Measurements from ENCODE around the gene PRKAR2B. TPM values are rescaled to one million over a fixed set of nuclear protein-coding genes. Genes with fewer than 3 reads are reported as not detected.

The PRKAR2B gene
- total and polyA plus RNA-seq, 2 of the 4 experiments (the other 2 are of a cell fraction): 3.0 to 3.1 TPM

GRCh38 chr7:107206136-107206535 is 161.6 kb downstream of the PRKAR2B start:
- no peak for DNase-seq
- Histone ChIP-seq H4K8ac (ENCODE audit: low read depth in 2 of 2, low read length in 2 of 2) (no peak overlapping the region), H2AK9ac (replicated peaks; ENCODE audit: low read depth, low read length, poor library complexity) (no peak overlapping the region), H2AK5ac (ENCODE audit: low read depth, low read length) (no peak overlapping the region), H3K9me1 (ENCODE audit: insufficient read depth, low read length) (peaks cover 6% of the 10 kb centered on the region), H3K18ac (ENCODE audit: low read depth, low read length) (no peak overlapping the region), H4K91ac (ENCODE audit: insufficient read depth, low read depth, low read length) (no peak overlapping the region), H3K27ac (ENCODE audit: insufficient read depth, low read length) (no peak overlapping the region), H2BK120ac (ENCODE audit: low read depth, low read length) (no peak overlapping the region), H3K4me1 (ENCODE audit: control insufficient read depth, insufficient read depth, low read length) (peaks cover 4% of the 10 kb centered on the region; the same call in 1 of the 2 replicates), H3K9ac (ENCODE audit: low read depth, low read length) (no peak overlapping the region), H4K20me1 (ENCODE audit: insufficient read depth, low read length) (no peaks in the 10 kb centered on the region), H2AFZ (replicated peaks; ENCODE audit: low read length, poor library complexity) (no peak overlapping the region), H3K4me3 (ENCODE audit: insufficient read depth, low read depth, low read length) (no peak overlapping the region), H3K27me3 (ENCODE audit: control insufficient read depth, insufficient read depth, low read length) (no peaks in the 10 kb centered on the region), H3K4me2 (ENCODE audit: low read depth, low read length) (no peak overlapping the region), H3K79me1 (ENCODE audit: low read depth in 1 of 2, low read length in 2 of 2) (no peaks in the 10 kb centered on the region), H3K23ac (ENCODE audit: low read depth, low read length) (no peak overlapping the region), H2BK15ac (ENCODE audit: low read depth, low read length) (no peak overlapping the region), H2BK5ac (ENCODE audit: low read depth, low read length, poor library complexity, severe bottlenecking) (no peak overlapping the region), H3K56ac (ENCODE audit: extremely low read depth, insufficient read depth, low read length) (no peak overlapping the region), H3K36me3 (ENCODE audit: control insufficient read depth, insufficient read depth, low read length) (peaks cover 27% of the 10 kb centered on the region), H4K5ac (ENCODE audit: low read depth, low read length) (no peak overlapping the region), H2BK20ac (ENCODE audit: low read depth, low read length) (no peak overlapping the region), H3K9me3 (ENCODE audit: control insufficient read depth, insufficient read depth, low read length) (no peaks in the 10 kb centered on the region), H3K14ac (replicated peaks; ENCODE audit: low read depth, low read length) (no peak overlapping the region), H3K4ac (ENCODE audit: low read depth, low read length) (no peak overlapping the region)
- POLR2A ChIA-PET (ENCODE audit: unreplicated experiment): no interaction called here
- no peak for TF ChIP-seq ELK1 (IDR thresholded peaks at IDR 0.05; ENCODE audit: borderline replicate concordance, low read depth, low read length)
- TF ChIP-seq RFX5 (IDR thresholded peaks at IDR 0.05; ENCODE audit: low read depth, low read length): no peak
- no peak for TF ChIP-seq CHD1 (IDR thresholded peaks at IDR 0.05; ENCODE audit: low read depth, low read length)
- no peak for TF ChIP-seq CEBPB (IDR thresholded peaks at IDR 0.05; ENCODE audit: low read depth, low read length)
- TF ChIP-seq USF2 (IDR thresholded peaks at IDR 0.05; ENCODE audit: low read depth, low read length): no peak
- no peak for TF ChIP-seq MAFK (IDR thresholded peaks at IDR 0.05; ENCODE audit: low read depth, low read length)
- no peak for TF ChIP-seq RCOR1 (IDR thresholded peaks at IDR 0.05; ENCODE audit: insufficient replicate concordance, low read length)
- TF ChIP-seq CTCF (conservative IDR thresholded peaks at IDR 0.05; ENCODE audit: low read depth, low read length): no peak
- TF ChIP-seq NFE2L2 (IDR thresholded peaks at IDR 0.05; ENCODE audit: low read depth, low read length): no peak
- TF ChIP-seq MAZ (IDR thresholded peaks at IDR 0.05; ENCODE audit: borderline replicate concordance, low read depth, low read length): no peak
- no TSS peak for BruUV-seq (replicated peaks)
- ATAC-seq (ENCODE audit: low read depth): no peak
- CTCF ChIA-PET: no interaction called here
- no CpG with 5 or more reads among the region's 6 CpGs for WGBS, 2 experiments (ENCODE audit: extremely low coverage in 2 of 2, insufficient read length in 1 of 2)
- in situ Hi-C loops (cut with MboI; ENCODE audit: low sequenced_read_pairs) (no loop called here), dilution Hi-C loops (cut with HindIII; ENCODE audit: low sequenced_read_pairs, unreplicated experiment) (no loop called here), intact Hi-C loops (cut with micrococcal nuclease) (loop anchor here (10.0 kb wide), 1 partner anchor 669 kb away; no protein-coding TSS in a partner anchor)

All from IMR-90 (cell line).